IPS DF 19.7 (cell line): ENCODE results near the gene PRG2.
A peak's percentile ranks its signal among the peaks of the same experiment; 100 is the strongest.

ENCODE experiments used
- DNase-seq: peaks from one replicate; pipeline ENCODE4 v3.0.0-alpha.2; 2013; ENCODE audit warnings: low read depth, low spot score

PRG2 gene

DNA sequence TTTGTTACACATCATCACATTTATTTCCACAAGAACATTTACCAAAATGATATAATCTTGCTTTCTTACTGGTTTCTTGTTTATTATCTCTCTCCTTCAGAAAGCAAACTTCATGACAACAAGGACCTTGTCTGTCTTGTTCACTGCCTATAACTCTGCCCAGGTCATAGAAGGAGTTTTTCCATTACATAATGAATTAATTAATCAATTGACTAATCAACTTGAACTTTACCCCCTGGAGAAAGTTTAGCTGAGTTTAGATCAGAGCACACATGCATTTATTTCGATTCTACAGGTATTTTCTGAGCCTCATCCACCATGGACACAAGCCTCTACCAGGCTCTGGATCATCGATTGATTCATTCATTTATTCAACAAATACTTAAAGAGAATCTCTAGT lies 6.3 kb upstream of the PRG2 start:
- no peak for DNase-seq

DNA sequence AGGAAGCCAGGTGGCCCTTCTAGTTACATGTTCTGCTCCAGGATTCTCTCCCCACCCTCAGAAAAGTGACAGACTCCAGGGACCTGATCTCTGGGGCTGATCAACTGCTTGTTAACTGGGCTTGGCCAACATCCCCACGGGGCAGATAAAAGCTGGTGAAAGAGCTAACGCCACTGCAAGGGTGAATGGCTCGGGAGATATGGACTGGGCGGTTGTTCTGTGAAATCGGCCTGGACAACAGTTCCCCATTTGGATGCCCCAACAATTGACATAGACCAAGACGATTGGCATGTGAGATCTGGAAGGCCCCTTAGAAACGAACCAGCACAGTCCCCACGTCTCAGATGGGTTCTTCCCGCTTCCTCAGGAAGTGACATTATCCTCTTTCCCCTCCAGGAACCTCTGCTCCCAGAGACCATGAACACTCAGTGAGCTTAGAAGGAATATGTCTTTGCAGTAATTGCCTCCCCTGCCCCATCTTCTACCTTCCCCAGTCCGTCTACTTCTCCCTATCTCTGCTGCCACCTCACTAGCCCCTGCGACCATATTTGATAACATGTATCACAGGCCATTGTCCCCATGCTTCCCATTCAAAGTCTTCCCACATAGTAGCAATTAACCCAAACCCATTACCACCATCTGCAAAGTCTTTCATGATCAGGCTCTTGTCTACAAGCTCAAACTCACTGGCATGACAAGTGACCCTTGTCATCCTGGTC lies 5.6 kb upstream of the PRG2 start:
- DNase-seq = no peak

DNA sequence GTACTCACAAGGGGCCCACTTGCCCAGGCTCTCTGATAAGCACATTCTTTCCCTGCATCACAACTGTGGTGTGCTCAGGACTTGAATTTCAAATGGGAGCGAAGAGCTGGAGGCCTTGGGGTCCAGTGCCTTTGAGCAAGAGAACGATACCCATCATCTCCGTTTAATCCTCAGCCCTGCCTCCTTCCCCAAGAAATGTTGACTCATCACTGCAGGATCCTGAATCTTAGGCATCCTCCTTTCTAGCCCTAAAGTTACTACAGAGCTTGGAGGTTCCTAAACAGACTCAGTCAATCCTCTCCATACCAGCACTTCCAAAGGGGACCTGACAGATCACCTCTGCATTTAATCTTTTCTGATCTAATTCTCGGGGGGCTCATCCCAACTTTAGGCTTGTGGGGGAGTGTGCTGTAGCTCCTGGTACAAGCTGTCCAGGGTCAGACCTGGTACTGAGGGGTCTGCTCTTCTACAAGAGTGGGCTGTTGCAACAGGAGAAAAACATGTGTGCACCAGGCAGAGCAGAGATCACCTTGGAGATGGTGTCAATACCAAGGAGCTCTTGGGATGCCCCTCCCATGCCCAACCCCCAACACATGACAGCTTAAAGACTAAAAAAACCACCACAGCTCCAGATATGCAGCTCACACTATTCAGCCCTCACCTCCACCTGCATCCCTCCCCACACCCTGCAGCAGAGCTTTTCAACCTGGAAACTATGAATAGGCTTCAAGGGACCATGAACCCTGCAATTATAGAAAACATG lies 3.9 kb upstream of the PRG2 start:
- DNase-seq = no peak

- DNase-seq = no peak
These were observed 2.3 kb upstream of the PRG2 start for GRCh38 chr11:57392763-57393105.

GRCh38 chr11:57392066-57392762 lies 1.8 kb upstream of the PRG2 start:
- DNase-seq = no peak

DNA sequence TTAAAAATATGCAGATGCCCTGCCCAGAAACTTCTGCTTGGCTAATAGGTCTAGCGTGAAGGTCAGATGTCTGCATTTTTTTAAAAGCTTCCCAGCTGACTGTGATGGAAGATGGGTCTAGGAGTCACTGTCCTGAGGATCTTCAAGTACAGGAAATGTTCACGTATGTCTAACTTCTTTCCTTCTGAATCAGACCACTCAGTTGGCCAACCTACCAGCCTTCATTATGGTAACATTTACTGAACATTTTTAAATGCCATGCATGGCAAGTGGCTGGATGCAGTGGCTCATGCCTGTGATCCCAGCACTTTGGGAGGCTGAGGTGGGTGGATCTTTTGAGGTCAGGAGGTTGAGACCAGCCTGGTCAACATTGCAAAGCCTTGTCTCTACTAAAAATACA lies 1.1 kb upstream of the PRG2 start:
- no peak for DNase-seq

DNA sequence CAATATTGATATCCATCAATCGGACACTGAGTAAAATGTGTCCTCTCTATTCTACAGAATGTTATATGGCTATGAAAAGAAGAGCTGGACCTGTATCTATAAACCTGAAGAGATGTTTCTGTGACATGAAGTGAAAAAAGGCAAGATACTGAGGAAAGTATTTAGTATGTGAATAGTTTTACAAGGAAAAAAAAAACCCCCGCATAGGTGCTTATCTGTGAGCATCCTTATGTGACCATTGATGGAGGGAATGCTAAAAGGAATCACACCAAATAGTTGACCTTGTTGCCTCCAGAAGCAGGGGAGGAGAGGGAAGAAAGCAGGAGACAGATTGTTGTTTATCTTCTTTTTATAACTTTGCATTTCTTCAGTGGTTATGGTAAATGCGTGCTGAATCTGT lies 661 bp upstream of the PRG2 start:
- DNase-seq = no peak

DNA sequence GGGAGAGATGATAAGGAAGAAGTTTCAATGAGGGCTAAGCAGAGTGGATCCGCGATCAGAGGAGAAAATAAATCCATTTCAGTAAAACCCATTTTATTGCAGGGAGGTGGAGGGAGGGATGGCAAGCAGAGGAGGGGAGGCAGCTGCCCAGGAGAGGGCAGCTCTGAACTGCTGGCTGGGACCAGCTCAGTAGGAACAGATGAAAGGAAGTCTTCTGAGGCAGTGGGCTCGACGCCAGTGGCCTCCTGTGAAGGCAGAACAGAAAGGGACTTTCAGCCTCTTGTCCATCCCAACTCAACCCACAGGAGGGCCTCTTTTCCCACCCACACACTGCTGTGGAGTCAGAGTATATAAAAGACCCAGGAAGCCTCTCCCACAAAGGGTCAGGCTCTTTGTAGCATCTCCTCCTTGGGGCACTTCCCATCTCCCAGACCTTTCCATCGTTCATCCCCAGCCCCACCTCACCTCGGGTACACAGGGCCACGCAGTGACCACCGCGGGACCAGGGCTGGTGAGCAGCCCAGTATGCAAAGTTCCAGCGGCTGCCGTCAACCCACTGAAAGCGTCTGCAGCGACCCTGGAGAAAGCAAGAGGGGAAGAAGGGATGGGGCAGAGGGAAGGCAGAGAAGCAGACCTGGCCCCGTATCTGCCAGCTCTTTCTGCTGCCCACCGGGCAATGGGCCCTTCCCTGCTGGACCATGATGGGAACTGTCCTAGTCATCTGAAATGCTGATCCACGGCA lies 3.0 kb downstream of the PRG2 start:
- no peak for DNase-seq

GRCh38 chr11:57386178-57386940 lies 4.1 kb downstream of the PRG2 start:
- no peak for DNase-seq

DNA sequence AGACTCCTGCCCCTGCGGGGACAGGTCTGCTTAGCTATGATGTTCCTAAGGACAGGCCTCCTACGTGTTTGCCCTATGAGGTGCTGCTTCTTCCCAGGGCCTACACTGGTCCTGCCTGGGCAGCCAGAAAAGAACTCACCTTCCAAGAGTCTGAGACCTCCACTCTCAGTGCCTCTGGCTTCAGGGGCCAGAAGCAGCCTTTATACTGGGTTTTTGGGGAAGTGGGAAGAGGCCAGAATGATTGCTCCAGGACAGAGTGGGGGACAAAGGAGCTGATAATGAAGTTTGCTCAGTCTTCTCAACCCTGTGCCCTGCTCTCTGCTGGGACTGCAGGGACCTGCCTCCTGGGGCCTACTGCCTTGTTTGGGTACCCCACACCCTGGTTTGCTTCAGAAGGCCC lies 9.5 kb downstream of the PRG2 start, which contains the start of gene PRG3:
TSS of gene PRG3 (minus strand) at position 176 of the 400 bp plus-strand sequence. CDS start 442 bp downstream, outside the sequence.
- no peak for DNase-seq

DNA sequence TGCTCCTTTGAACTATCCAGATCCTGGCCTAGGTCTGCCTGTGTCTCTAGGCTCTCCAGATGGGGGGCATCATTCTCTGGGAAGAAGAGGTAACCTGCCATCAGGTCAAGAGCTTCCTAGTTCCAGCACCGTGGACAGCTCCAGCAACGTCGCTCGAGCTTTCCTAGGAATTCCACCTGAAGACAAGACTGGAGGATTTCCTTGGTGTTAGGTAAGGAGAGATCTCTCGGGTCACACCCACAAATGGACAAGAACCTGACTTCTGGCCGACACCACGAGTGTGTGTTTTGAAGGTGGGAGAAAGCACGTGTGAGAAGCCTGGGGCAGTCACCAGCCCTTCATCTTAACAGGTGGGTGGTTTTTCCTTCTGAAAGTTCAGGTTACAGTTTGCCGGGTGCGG lies 10.7 kb downstream of the PRG2 start:
- DNase-seq = peak; percentile 48

GRCh38 chr11:57378186-57378585 lies 12.3 kb downstream of the PRG2 start:
- no peak for DNase-seq

GRCh38 chr11:57377107-57377506 lies 13.3 kb downstream of the PRG2 start:
- no peak for DNase-seq

GRCh38 chr11:57376095-57377090 lies 14.1 kb downstream of the PRG2 start:
- no peak for DNase-seq

- DNase-seq = no peak
These were observed 15.0 kb downstream of the PRG2 start for GRCh38 chr11:57375490-57375889.

DNA sequence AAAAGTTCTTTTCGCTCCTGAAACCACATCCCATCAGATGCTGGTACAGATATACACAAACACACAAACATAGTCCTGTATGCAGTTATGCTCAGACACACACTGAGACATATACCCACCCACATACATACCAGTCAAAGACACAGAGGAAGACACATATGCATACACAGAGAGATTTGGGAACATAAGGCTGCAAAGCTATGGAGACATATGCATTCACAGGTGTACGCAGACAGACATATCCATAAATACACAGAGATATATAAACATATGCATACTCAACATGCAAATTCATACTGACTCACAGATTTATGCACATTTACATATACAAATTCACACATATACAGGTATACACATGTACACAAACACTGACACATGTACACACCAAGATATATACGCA lies 15.5 kb downstream of the PRG2 start:
- no peak for DNase-seq

- no peak for DNase-seq
These were observed 17.3 kb downstream of the PRG2 start for GRCh38 chr11:57373146-57373545.

DNA sequence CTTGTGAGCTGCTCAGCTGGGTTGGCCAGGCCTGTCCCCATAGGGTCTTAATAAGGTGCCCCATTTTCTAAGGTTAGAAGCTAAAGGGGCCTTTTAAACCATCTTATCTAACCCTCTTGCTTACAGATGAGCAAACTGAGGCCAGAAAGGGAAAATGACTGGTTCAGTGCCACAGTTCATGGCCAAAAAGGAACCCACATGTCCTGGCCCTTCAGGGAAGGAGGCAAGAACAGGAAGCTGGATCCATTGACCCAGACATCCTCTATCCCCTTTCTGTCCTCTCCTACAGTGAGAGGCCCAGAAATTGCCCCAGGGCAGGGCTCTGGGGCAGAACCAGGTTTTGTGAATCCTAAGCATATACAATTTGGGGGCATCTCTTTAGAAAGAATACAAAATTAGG lies 19.5 kb downstream of the PRG2 start:
- no peak for DNase-seq

GRCh38 chr11:57370251-57370650 lies 20.2 kb downstream of the PRG2 start:
- DNase-seq = no peak

DNA sequence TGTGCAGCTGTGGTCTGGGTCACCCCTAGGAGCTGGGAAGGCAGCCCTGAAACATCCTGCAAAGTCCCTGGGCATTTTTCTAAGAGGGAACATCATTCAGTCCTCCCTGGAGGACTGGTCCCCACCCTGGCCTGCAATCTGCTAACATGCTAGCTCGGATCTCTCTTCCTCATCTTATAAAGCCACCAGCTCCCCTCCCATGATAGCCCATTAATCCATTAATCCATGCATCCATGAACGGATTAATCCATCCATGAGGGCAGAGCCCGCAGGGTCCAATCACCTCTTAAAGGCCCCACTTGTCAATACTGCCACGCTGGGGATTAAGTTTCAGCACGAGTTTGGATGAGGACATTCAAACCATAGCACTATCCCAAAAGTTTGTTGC lies 21.6 kb downstream of the PRG2 start:
- no peak for DNase-seq
